HG03175 (cell line): ENCODE results near the gene CALHM1.
"Not testable (repeated sequence)": the region's sequence is repeated elsewhere in the genome, so short reads cannot be mapped to it uniquely, and the experiment has no call there.

Experiments used
- ATAC-seq: cut with Tn5 transposase; IDR thresholded peaks from one replicate; pipeline ENCODE4 v1.9.1; 2021; ENCODE audit warnings: mild to moderate bottlenecking, moderate library complexity; ENCODE audit not compliant: unreplicated experiment

The CALHM1 gene

GRCh38 chr10:103433858-103434257 lies 24.8 kb downstream of the CALHM1 start:
- no peak for ATAC-seq

GRCh38 chr10:103431902-103432301 lies 26.8 kb downstream of the CALHM1 start:
- no peak for ATAC-seq

DNA sequence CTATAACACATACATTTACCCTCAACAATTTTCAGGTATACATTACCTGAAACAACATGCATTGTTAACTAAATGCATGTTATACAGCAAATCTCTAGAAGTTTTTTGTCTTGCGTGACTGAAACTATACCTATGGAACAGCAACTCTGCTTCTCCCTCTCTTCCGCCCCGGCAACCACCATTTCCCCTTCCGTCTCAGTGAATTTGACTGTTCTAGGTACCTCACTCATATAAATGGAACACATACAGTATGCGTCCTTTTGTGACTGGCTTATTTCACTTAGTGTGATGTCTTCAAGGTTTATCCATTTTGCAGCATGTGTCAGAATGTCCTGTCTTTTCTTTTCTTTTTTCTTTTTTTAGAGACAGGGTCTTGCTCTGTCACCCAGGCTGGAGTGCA lies 29.1 kb downstream of the CALHM1 start:
- no peak for ATAC-seq

DNA sequence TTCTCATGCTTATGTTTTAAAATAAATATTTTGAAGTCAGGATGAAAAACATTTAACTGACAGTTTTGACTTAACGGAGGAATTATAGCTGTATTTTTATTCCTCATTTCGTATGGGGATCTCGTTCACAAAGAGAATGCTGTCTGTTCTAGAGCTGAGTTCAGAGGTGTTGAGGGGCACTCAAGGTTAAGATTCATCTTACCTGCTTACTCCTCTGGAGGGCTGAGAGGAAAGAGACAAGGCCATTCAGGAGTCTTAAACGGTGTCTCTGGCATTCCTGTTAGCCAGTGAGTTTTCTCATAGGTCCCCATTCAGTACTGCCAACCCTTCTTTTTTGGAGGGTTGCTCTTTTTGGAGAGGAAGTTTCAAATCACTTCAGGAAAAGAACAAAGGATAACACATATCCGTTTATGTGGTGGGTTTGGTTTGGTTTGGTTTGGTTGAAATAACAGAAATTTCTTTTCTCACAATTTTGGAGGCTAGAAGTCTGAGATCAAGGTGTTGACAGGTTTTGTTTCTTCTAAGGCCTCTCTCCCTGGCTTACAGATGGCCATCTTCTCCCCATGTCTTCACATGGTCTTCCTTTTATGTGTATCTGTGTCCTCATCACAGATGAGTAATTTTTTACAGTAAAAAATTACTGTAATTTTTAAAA lies 29.6 kb downstream of the CALHM1 start:
- no peak for ATAC-seq

DNA sequence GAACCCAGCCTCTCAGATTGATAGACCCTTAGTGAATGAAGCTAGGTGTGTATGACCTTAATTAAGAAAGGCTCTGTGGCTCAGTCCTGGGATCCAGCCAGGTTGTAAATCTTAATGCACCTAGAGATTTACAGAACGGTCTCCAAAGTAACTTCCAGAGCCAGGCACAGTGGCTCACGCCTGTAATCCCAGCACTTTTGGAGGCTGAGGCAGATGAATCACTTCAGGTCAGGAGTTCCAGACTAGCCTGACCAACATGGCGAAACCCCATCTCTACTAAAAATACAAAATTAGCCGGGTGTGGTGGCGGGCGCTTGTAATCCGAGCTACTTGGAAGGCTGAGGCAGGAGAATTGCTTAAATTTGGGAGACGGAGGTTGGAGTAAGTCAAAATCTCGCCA lies 30.8 kb downstream of the CALHM1 start:
- ATAC-seq = no peak

DNA sequence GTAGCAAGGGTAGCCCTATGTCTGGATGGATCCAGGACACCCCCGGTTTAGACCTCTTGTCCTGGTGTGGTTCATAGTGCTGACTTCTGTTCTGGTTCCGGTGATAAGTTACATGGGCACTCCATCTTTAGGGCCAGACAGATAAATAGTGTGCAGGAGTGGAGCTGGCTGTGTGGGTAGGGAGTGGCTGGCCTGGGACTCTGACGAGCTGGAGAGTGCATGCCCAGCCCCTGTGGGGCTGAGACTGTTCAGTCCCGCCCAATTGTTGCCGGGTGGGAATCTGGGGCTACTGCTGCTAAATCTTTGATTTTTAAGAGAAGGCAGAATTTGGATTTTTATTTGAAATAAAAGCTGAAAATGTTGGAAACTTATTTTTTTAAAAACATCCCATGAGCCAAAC lies 35.0 kb downstream of the CALHM1 start:
- no peak for ATAC-seq

GRCh38 chr10:103419101-103419500 lies 39.6 kb downstream of the CALHM1 start:
- no peak for ATAC-seq

DNA sequence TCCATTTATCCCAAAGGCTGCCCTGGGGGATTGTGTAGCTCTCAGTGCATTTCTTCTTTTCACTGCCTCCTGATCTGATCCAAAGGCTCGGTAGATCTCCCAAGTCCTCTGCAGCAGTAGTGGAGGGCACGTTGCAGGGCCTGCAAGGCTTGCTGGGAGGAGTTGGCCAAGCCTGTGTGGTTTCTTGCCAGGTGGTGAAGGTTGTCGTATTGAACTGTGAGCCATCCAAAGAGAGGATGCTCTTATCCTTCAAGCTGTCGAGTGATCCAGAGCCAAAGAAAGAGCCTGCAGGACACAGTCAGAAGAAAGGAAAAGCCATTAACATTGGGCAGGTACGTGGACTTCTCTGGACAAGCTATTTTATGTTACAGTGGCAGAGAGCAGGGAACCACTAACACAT lies 41.1 kb downstream of the CALHM1 start:
- no peak for ATAC-seq

GRCh38 chr10:103417148-103417469 lies 41.6 kb downstream of the CALHM1 start:
- not testable (repeated sequence) for ATAC-seq

- no peak for ATAC-seq
Observed at GRCh38 chr10:103416436-103417147, 42.1 kb downstream of the CALHM1 start.

GRCh38 chr10:103415581-103415980 lies 43.1 kb downstream of the CALHM1 start:
- no peak for ATAC-seq

DNA sequence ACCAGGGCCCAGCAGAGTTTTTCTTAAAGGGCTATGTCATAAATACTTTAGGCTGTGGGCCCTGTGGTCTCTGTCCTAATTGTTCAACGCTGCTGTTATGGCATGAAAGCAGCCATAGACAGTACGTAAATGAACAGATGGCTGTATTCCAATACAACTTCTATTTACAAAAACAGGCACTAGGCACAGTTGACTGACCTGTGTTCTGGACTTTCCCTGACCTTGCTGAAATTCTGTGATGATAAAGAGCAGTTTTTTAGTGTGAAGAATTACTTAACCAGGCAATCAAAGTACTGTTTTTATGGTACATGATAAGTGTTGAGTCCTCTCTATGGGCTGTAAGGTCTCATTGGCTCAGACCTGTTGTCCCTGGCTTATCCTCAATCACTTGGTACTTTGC lies 45.1 kb downstream of the CALHM1 start:
- no peak for ATAC-seq
